Measurements from ENCODE around the gene VWA2. TPM values are rescaled to one million over a fixed set of nuclear protein-coding genes. Genes with fewer than 3 reads are reported as not detected.
A peak's percentile ranks its signal among the peaks of the same experiment; 100 is the strongest.

Gene VWA2
- polyA plus RNA-seq, 2 of the 4 experiments (the other 2 are of a cell fraction) = not detected

DNA sequence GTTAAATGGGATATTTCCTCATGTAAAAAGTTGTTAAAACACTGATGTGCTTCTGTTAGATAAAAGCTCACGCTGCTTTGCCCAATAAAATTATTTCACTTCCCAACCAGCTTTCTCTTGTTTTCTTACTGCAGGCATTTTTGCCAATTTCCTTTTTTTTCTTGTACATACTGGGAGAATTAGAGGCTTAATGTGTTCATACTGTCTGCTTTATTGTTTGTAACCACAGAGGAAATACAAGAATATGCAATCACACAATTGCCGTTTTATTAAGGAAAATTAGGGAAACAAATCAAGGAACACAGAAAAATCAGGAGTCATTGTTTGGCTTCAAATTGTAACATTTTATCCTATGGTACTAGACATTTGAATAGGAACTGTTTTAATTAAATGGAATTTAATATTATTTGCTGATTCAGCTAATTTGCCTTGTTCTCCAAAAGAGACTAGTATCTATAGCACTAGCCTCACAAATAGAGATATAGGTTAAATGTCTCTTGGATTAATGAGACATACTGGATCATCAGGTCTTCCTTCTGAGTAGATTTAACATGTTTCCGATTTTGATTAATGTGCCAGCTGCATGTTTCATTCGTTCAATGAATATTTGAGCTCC is 6.4 kb upstream of the VWA2 start:
- TF ChIP-seq TP53 (CRISPR knock-in tag; IDR thresholded peaks at IDR 0.05) (no peak), SMC3 (IDR thresholded peaks at IDR 0.05) (no peak), CBX8 (IDR thresholded peaks at IDR 0.05) (0 out of 2 replicates have a peak, but pooled peaks have one; percentile 38), JUNB (IDR thresholded peaks at IDR 0.05) (no peak), MAFK (IDR thresholded peaks at IDR 0.05; ENCODE audit: partially characterized antibody) (peak; percentile 99)
- TF ChIP-seq, protein P1, sequence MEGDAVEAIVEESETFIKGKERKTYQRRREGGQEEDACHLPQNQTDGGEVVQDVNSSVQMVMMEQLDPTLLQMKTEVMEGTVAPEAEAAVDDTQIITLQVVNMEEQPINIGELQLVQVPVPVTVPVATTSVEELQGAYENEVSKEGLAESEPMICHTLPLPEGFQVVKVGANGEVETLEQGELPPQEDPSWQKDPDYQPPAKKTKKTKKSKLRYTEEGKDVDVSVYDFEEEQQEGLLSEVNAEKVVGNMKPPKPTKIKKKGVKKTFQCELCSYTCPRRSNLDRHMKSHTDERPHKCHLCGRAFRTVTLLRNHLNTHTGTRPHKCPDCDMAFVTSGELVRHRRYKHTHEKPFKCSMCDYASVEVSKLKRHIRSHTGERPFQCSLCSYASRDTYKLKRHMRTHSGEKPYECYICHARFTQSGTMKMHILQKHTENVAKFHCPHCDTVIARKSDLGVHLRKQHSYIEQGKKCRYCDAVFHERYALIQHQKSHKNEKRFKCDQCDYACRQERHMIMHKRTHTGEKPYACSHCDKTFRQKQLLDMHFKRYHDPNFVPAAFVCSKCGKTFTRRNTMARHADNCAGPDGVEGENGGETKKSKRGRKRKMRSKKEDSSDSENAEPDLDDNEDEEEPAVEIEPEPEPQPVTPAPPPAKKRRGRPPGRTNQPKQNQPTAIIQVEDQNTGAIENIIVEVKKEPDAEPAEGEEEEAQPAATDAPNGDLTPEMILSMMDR (IDR thresholded peaks at IDR 0.05) = no peak
- TF ChIP-seq, protein P2, sequence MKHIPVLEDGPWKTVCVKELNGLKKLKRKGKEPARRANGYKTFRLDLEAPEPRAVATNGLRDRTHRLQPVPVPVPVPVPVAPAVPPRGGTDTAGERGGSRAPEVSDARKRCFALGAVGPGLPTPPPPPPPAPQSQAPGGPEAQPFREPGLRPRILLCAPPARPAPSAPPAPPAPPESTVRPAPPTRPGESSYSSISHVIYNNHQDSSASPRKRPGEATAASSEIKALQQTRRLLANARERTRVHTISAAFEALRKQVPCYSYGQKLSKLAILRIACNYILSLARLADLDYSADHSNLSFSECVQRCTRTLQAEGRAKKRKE (CRISPR knock-in tag; IDR thresholded peaks at IDR 0.05; ENCODE audit: low read depth) = no peak
- ChIA-PET POLR2A (interaction anchor here (0.6 kb wide), 1 partner anchor 36 kb away, joined by 3 read pairs; no protein-coding TSS in a partner anchor), CTCF (interaction anchor here (1.9 kb wide), 1 partner anchor 11 kb away, joined by 4 read pairs; no protein-coding TSS in a partner anchor)
- Histone ChIP-seq H3K4me1 (no peaks in the 10 kb centered on the region), H3K9me3 (no peaks in the 10 kb centered on the region), H3K4me3 (no peak overlapping the region), H3K4me2 (no peak overlapping the region), H3K27ac (no peak overlapping the region)
- no peak for ATAC-seq
- FAIRE-seq = peak; percentile 81
- 71% methylated on average over 4 of the region's 4 CpGs for WGBS (ENCODE audit: missing lambda C conversion rate)
- no peak for DNase-seq (ENCODE audit: low read depth in 1 of 2, low spot score in 1 of 2)

DNA sequence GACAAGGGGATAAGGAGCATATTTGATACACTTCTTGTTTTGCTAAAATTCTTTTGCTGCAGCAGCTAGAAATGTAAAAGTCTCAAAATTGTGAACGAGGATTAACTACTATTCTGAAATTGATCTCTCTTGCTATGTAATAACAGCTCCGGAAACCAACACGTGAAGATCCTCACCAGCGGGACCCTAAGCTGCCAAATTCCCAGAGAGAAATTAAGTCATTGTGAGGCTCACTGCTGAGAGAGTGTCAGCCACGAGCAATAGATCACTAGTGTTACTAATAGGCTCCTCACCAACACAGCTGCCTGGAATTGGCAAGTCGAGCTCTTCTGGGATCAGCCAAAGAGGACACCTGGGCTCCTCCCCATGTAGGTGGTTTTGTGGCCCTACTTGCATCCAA is 5.6 kb upstream of the VWA2 start:
- POLR2A ChIA-PET = no interaction called here
- H3K27ac ChIP-seq = no peak overlapping the region
- H3K9me3 ChIP-seq = no peaks in the 10 kb centered on the region
- 22% methylated on average over 6 of the region's 6 CpGs for WGBS (ENCODE audit: missing lambda C conversion rate)
- no peak for FAIRE-seq
- no peaks in the 10 kb centered on the region for H3K4me1 ChIP-seq
- H3K4me3 ChIP-seq = no peak overlapping the region
- ATAC-seq = no peak
- CTCF ChIA-PET = interaction anchor here (1.9 kb wide), 1 partner anchor 11 kb away, joined by 4 read pairs; no protein-coding TSS in a partner anchor
- no peak for TF ChIP-seq EP300 (IDR thresholded peaks at IDR 0.05)
- no peak for TF ChIP-seq ZFP36 (IDR thresholded peaks at IDR 0.05; ENCODE audit: borderline replicate concordance, partially characterized antibody)
- no peak for TF ChIP-seq BHLHE40 (IDR thresholded peaks at IDR 0.05; ENCODE audit: low read depth, low read length)
- no peak for TF ChIP-seq FOSB (CRISPR knock-in tag; IDR thresholded peaks at IDR 0.05)
- TF ChIP-seq EHMT2 (IDR thresholded peaks at IDR 0.05; ENCODE audit: low read depth) = no peak
- no peak for TF ChIP-seq KDM5A (IDR thresholded peaks at IDR 0.05)
- TF ChIP-seq HOXB5 (CRISPR knock-in tag; IDR thresholded peaks at IDR 0.05) = no peak
- TF ChIP-seq MAFK (IDR thresholded peaks at IDR 0.05; ENCODE audit: partially characterized antibody) = no peak
- TF ChIP-seq, protein P3, sequence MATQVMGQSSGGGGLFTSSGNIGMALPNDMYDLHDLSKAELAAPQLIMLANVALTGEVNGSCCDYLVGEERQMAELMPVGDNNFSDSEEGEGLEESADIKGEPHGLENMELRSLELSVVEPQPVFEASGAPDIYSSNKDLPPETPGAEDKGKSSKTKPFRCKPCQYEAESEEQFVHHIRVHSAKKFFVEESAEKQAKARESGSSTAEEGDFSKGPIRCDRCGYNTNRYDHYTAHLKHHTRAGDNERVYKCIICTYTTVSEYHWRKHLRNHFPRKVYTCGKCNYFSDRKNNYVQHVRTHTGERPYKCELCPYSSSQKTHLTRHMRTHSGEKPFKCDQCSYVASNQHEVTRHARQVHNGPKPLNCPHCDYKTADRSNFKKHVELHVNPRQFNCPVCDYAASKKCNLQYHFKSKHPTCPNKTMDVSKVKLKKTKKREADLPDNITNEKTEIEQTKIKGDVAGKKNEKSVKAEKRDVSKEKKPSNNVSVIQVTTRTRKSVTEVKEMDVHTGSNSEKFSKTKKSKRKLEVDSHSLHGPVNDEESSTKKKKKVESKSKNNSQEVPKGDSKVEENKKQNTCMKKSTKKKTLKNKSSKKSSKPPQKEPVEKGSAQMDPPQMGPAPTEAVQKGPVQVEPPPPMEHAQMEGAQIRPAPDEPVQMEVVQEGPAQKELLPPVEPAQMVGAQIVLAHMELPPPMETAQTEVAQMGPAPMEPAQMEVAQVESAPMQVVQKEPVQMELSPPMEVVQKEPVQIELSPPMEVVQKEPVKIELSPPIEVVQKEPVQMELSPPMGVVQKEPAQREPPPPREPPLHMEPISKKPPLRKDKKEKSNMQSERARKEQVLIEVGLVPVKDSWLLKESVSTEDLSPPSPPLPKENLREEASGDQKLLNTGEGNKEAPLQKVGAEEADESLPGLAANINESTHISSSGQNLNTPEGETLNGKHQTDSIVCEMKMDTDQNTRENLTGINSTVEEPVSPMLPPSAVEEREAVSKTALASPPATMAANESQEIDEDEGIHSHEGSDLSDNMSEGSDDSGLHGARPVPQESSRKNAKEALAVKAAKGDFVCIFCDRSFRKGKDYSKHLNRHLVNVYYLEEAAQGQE (IDR thresholded peaks at IDR 0.05) = no peak
- TF ChIP-seq PHF8 (IDR thresholded peaks at IDR 0.05; ENCODE audit: borderline replicate concordance, low read depth) = no peak
- TF ChIP-seq, protein P2 (CRISPR knock-in tag; IDR thresholded peaks at IDR 0.05; ENCODE audit: low read depth) = no peak
- TF ChIP-seq EHF (CRISPR knock-in tag; IDR thresholded peaks at IDR 0.05) = no peak
- no peak for TF ChIP-seq KDM1A (IDR thresholded peaks at IDR 0.05; ENCODE audit: low read depth)
- no peak for DNase-seq (ENCODE audit: low read depth in 1 of 2, low spot score in 1 of 2)
- no peak overlapping the region for H3K4me2 ChIP-seq

All from A549 (cell line).